Spleen (tissue), 11 donors: ENCODE data around the gene ACOT11. TPM values are rescaled to one million over a fixed set of nuclear protein-coding genes. Genes with fewer than 3 reads are reported as not detected.
A peak's percentile ranks its signal among the peaks of the same experiment; 100 is the strongest.

ENCODE experiments used
- DNase-seq: peaks from one replicate; pipeline ENCODE4 v3.0.0-alpha.2; 2020
- H3K27ac ChIP-seq, 8 donors: fragments of 200-600 bp; sonication (generic) in 7 of 8; 1 replicate in 4 of 8; 2 replicates in 4 of 8; pipeline versions ENCODE4 v1.5.0 to v1.8.0; 2016 to 2021; ENCODE audit warnings: inconsistent platforms in 4 of 8, mild to moderate bottlenecking in 4 of 8, moderate library complexity in 1 of 8
- H3K27me3 ChIP-seq, 7 donors: fragments of 200-600 bp; sonication (generic) in 6 of 7; replicated peaks in 1 of 7; 1 replicate in 4 of 7; 2 replicates in 3 of 7; pipeline versions ENCODE4 v1.5.0 to v1.8.0; 2016 to 2021; ENCODE audit warnings: inconsistent platforms in 3 of 7, mild to moderate bottlenecking in 1 of 7
- H3K36me3 ChIP-seq, 6 donors: fragments of 200-600 bp; sonication (generic) in 5 of 6; 1 replicate in 4 of 6; 2 replicates in 2 of 6; pipeline versions ENCODE4 v1.5.0 to v1.8.0; 2016 to 2021; ENCODE audit warnings: inconsistent platforms in 2 of 6
- H3K4me1 ChIP-seq, 6 donors: fragments of 200-600 bp; sonication (generic) in 5 of 6; 1 replicate in 3 of 6; 2 replicates in 3 of 6; pipeline versions ENCODE4 v1.5.0 to v1.8.0; 2016 to 2021; ENCODE audit warnings: inconsistent platforms in 3 of 6
- H3K4me3 ChIP-seq, 8 donors: fragments of 200-600 bp; sonication (generic) in 7 of 8; 1 replicate in 4 of 8; 2 replicates in 4 of 8; pipeline versions ENCODE4 v1.5.0 to v1.8.0; 2016 to 2021; ENCODE audit warnings: inconsistent platforms in 4 of 8, mild to moderate bottlenecking in 4 of 8, moderate library complexity in 2 of 8
- H3K9me3 ChIP-seq, 8 donors: fragments of 200-600 bp; sonication (generic) in 7 of 8; 1 replicate in 4 of 8; 2 replicates in 4 of 8; pipeline versions ENCODE4 v1.5.0 to v1.8.0; 2016 to 2021; ENCODE audit warnings: inconsistent platforms in 4 of 8
- CTCF ChIP-seq, 11 experiments: fragments of 200-600 bp in 7 of 11; fragments of 450-650 bp in 4 of 11; sonication (generic) in 4 of 11; IDR thresholded peaks in 8 of 11; conservative IDR thresholded peaks in 3 of 11; 1 replicate in 7 of 11; 2 replicates in 4 of 11; pipeline versions ENCODE4 v1.4.0 to v1.8.0; 2016 to 2021; ENCODE audit warnings: antibody characterized with exemption in 11 of 11, inconsistent platforms in 4 of 11, mild to moderate bottlenecking in 1 of 11
- POLR2A ChIP-seq, 3 donors: fragments of 450-650 bp; IDR thresholded peaks; one replicate each; pipeline ENCODE4 v1.5.1; 2017; ENCODE audit warnings: antibody characterized with exemption in 3 of 3, mild to moderate bottlenecking in 1 of 3
- POLR2AphosphoS5 ChIP-seq, 3 donors: sonication (generic); formaldehyde crosslinking; IDR thresholded peaks; one replicate each; pipeline ENCODE4 v1.5.1; 2017; ENCODE audit warnings: antibody characterized with exemption in 3 of 3
- WGBS, 5 donors: extraction: QIAGEN DNeasy Blood & Tissue Kit in 3 of 5; methylation state at CpG; one replicate each; pipeline versions ENCODE4 v1.1.5 to v1.1.7; 2013 to 2018; 5-methylcytosine and 5-hydroxymethylcytosine counted together
- intact Hi-C: fragments of 100-400 bp; cut with DNase I; formaldehyde crosslinking; loops from one replicate; pipeline ENCODE4 v1.15.0; 2023; ENCODE audit warnings: low total_unique reads
- polyA plus RNA-seq, 3 donors: library from polyadenylated mRNA; stranded (reverse); fragments of 200-250 nt; gene quantifications; one replicate each; pipeline ENCODE4 v1.2.1, GENCODE V29; 2013
- total RNA-seq, 7 donors: library from RNA; depleted of rRNA in 3 of 7; stranded (reverse); fragments of >200 nt in 3 of 7; fragmentation: NEBNext Ultra II Directional in 4 of 7; extraction: Animal tissue kit (Norgen Biotek cat#: 25700) in 4 of 7; gene quantifications; one replicate each; pipeline versions ENCODE4 v1.1.0 to v1.2.1, GENCODE V29; 2016 to 2021
- donor health status: healthy with polysubstance abuse.
- donor health status: DM: no; HTN: no; CAD: no; lungs with moderate emphysema.
- donor health status: DM: no; HTN: no; CAD: no.
- donor health status: Bipolar disorder and iron deficiency.
- donor health status: healthy.
- donor health status: DM: no; HTN: no; CAD: no.
- donor health status: DM: yes; HTN: yes; CAD: no.

ACOT11 gene
- total and polyA plus RNA-seq, 10 donors, result 0.30 to 3.2 (median 2.1) TPM

DNA sequence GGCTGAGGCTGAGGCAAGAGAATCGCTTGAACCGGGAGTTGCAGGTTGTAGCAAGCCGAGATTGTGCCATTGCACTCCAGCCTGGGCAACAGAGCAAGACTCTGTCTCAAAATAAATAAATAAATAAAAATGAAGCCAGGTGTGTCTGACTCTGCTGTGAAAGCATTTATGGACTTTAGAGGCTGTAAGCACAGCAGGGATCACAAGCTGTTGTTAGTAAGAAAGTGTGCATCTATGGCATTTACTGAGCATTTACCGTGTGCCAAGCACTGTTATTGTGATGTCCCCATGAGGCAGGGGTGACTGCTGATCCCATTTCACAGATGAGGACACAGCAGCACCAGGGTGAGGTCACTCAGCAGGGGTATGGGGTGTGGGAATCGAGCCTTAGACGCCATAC, 55.2 kb downstream of the ACOT11 start:
- intact Hi-C loops, result no loop called here
- WGBS, 5 donors, result 91 to 96% (median 94%) methylated on average over 6 of the region's 6 CpGs
- Histone ChIP-seq H3K27me3 (no peaks in the 10 kb centered on the region), H3K36me3 (no peaks in the 10 kb centered on the region), H3K27ac (no peak overlapping the region), H3K9me3 (no peaks in the 10 kb centered on the region), H3K4me3 (no peak overlapping the region), H3K4me1 (peaks cover 0 to 9% (median 2%) of the 10 kb centered on the region in 6 donors)
- TF ChIP-seq POLR2A (IDR thresholded peaks at IDR 0.05), result no peak
- no peak for TF ChIP-seq POLR2AphosphoS5 (IDR thresholded peaks at IDR 0.05)
- no peak for TF ChIP-seq CTCF (IDR thresholded peaks at IDR 0.05 in 8 of 11, conservative IDR thresholded peaks at IDR 0.05 in 3 of 11)
- DNase-seq, result no peak

GRCh38 chr1:54604051-54604450, 56.0 kb downstream of the ACOT11 start:
- Histone ChIP-seq H3K4me1 (peaks cover 0 to 9% (median 2%) of the 10 kb centered on the region in 6 donors), H3K9me3 (no peaks in the 10 kb centered on the region), H3K36me3 (no peaks in the 10 kb centered on the region), H3K4me3 (no peak overlapping the region), H3K27ac (no peak overlapping the region), H3K27me3 (no peaks in the 10 kb centered on the region)
- TF ChIP-seq POLR2A (IDR thresholded peaks at IDR 0.05), result no peak
- no peak for TF ChIP-seq CTCF (IDR thresholded peaks at IDR 0.05 in 8 of 11, conservative IDR thresholded peaks at IDR 0.05 in 3 of 11)
- no peak for TF ChIP-seq POLR2AphosphoS5 (IDR thresholded peaks at IDR 0.05)
- intact Hi-C loops, result no loop called here
- DNase-seq, result peak; percentile 68
- 68 to 79% (median 73%) methylated on average over 7 of the region's 7 CpGs for WGBS, 5 donors

DNA sequence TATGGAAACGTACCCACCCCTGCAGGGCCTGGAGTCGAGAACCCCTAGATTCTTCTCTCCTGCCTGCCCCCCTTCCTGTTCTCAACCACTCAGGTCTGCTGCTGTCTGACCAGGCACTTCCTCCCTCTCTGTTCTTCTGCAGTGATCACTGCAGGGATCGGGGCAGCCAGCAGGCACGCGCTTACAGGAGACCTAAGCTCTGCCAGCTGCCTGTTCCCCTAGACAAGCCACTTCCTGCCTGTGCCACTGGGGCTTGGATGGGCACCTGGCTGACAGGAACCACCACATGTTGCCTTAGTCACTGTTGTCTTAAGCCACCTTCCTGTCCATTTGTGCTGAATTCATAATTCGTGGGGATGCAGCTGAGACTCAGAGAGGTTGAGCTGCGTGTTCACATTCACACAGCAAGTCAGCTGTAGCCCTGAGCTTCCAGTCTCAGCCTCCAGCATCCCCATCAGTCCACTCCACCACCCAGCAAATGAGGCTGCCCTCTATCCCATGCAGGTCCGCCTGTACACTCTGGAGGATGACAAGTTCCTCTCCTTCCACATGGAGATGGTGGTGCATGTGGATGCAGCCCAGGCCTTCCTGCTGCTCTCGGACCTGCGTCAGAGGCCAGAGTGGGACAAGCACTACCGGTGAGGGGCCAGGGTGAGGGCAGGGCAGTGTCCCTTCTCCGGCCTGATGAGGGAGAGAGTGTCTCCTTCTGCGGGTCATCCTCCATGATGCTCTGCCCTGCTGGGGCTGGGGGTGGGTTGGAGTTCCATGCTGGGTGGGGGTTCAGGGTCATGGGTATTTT, 56.7 kb downstream of the ACOT11 start:
- Histone ChIP-seq H3K9me3 (no peaks in the 10 kb centered on the region), H3K27ac (no peak overlapping the region), H3K27me3 (no peaks in the 10 kb centered on the region), H3K4me3 (no peak overlapping the region), H3K36me3 (no peaks in the 10 kb centered on the region), H3K4me1 (peaks cover 0 to 11% (median 2%) of the 10 kb centered on the region in 6 donors)
- peak in 1 of 3 donors; percentile 40 for TF ChIP-seq POLR2AphosphoS5 (IDR thresholded peaks at IDR 0.05)
- TF ChIP-seq CTCF (IDR thresholded peaks at IDR 0.05 in 8 of 11, conservative IDR thresholded peaks at IDR 0.05 in 3 of 11), result no peak
- TF ChIP-seq POLR2A (IDR thresholded peaks at IDR 0.05), result no peak
- WGBS, 5 donors, result 43 to 57% (median 54%) methylated on average over 10 to 13 of the region's 13 CpGs
- peak; percentile 77 for DNase-seq
- intact Hi-C loops, result no loop called here

DNA sequence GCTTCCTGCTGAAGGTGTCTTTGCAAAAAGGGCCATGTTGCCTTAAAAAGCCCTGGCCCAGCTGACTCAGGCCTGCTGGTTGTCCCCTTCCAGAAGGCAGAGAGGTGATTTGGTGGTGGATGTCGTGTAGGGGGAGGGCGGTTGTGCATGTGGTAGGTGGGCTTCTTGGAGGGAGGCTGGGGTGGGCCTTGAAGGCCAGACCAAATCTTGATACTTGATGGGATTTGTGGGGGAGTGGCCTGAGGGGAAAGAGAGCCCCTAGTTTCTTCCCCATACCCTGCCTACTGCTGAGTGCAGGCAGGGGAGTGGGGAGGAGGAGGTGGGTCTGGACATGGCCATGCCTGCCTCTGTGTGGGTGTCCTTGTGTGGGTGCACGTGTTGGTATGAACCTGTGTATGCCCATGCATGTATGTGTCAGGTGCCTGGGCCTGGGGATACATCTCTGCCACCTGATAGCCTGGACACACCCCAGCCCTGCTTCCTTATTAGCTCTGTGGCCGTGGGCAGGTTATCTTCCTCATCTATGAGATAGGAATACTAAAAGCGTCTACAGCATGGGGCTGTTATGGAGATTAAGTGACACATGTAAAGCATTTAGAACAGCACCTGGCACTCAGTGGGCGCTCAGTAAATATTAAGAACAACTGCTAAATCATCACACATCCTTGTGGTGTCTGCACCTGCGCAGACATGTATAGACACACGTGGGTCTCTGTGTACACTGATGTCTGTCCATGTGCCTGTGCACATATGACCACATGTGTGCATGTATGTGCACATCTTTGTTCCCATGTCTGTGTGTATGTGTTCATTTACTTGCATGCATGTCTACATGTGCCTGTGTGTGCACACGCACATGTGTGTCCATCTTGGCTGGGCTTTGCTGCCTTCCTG, 58.3 kb downstream of the ACOT11 start:
- no peak overlapping the region for H3K27ac ChIP-seq
- H3K9me3 ChIP-seq, result no peaks in the 10 kb centered on the region
- H3K4me1 ChIP-seq, result peaks cover 0 to 17% (median 4%) of the 10 kb centered on the region in 6 donors
- H3K27me3 ChIP-seq, result no peaks in the 10 kb centered on the region
- H3K36me3 ChIP-seq, result no peaks in the 10 kb centered on the region
- H3K4me3 ChIP-seq, result no peak overlapping the region
- intact Hi-C loops, result no loop called here
- 83 to 90% (median 85%) methylated on average over 7 to 9 of the region's 9 CpGs for WGBS, 5 donors
- peak; percentile 36 for DNase-seq
- no peak for TF ChIP-seq CTCF (IDR thresholded peaks at IDR 0.05 in 8 of 11, conservative IDR thresholded peaks at IDR 0.05 in 3 of 11)
- no peak for TF ChIP-seq POLR2AphosphoS5 (IDR thresholded peaks at IDR 0.05)
- TF ChIP-seq POLR2A (IDR thresholded peaks at IDR 0.05), result no peak
